GM12891 (cell line): ENCODE data around the gene EYS.

ENCODE experiments used
- DNase-seq: peaks from one replicate; pipeline ENCODE4 v3.0.0; 2011; ENCODE audit warnings: low spot score; ENCODE audit not compliant: insufficient read length
- FAIRE-seq: peaks from 2 replicates; lab custom pipeline; 2011; peaks lifted over from hg19 to GRCh38; lab: Jason Lieb, UNC
- PAX5 ChIP-seq: IDR thresholded peaks from 2 replicates; pipeline ENCODE4 v1.6.1; 2011; ENCODE audit warnings: low read length, moderate library complexity, mild to moderate bottlenecking; ENCODE audit not compliant: insufficient read depth, severe bottlenecking
- POLR2A ChIP-seq: IDR thresholded peaks from 2 replicates; pipeline ENCODE4 v1.6.1; 2011; ENCODE audit warnings: low read depth, low read length, control low read depth
- POLR2AphosphoS5 ChIP-seq: IDR thresholded peaks from 2 replicates; pipeline ENCODE4 v1.6.1; 2011; ENCODE audit warnings: low read depth, low read length, control low read depth
- POU2F2 ChIP-seq: IDR thresholded peaks from 2 replicates; pipeline ENCODE4 v1.6.1; 2011; ENCODE audit warnings: low read depth, mild to moderate bottlenecking, control low read depth, low read length, moderate library complexity
- SPI1 ChIP-seq: IDR thresholded peaks from 2 replicates; pipeline ENCODE4 v1.6.1; 2011; ENCODE audit warnings: low read depth, low read length, control low read depth
- TAF1 ChIP-seq: IDR thresholded peaks from 2 replicates; pipeline ENCODE4 v1.6.1; 2011; ENCODE audit warnings: low read depth, low read length, control low read depth

Gene EYS

GRCh38 chr6:65123521-65123920 lies 583.5 kb downstream of the EYS start:
- no peak for FAIRE-seq
- TF ChIP-seq POLR2AphosphoS5 (no peak), TAF1 (no peak), POLR2A (no peak), POU2F2 (no peak), SPI1 (no peak), PAX5 (no peak)
- DNase-seq = no peak

GRCh38 chr6:65117817-65118409 lies 589.1 kb downstream of the EYS start:
- no peak for DNase-seq
- no peak for TF ChIP-seq SPI1
- no peak for TF ChIP-seq POLR2A
- no peak for TF ChIP-seq PAX5
- no peak for TF ChIP-seq POU2F2
- TF ChIP-seq TAF1 = no peak
- TF ChIP-seq POLR2AphosphoS5 = no peak
- no peak for FAIRE-seq

DNA sequence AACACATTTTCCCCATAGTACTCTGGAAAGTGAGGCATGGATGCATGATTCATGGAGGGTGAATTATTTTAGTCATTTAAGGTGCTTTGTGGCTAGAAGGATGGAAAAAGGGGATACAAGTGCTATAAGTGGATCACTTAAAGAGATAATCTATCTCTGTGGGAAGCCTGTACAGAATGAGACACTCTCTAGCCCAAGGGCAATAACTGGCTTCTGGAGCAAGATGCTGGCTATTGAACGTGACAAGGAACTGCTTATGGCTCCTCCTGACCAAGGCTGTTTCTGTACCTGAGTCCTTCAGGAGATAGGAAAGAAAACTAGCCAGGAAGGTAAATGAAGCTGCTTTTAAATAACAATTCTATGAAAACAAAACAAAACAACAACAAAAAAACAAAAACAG lies 590.7 kb downstream of the EYS start:
- FAIRE-seq (no peak), DNase-seq (no peak)
- TF ChIP-seq SPI1 = no peak
- no peak for TF ChIP-seq POU2F2
- TF ChIP-seq POLR2AphosphoS5 = no peak
- TF ChIP-seq POLR2A = no peak
- TF ChIP-seq TAF1 = no peak
- TF ChIP-seq PAX5 = no peak

- FAIRE-seq (no peak), DNase-seq (no peak)
- TF ChIP-seq PAX5 (no peak), POLR2A (no peak), SPI1 (no peak)
Measured at GRCh38 chr6:65113581-65113980, 593.4 kb downstream of the EYS start.

- FAIRE-seq = no peak
Measured at GRCh38 chr6:65112435-65112834, 594.6 kb downstream of the EYS start.

GRCh38 chr6:65110031-65110430 lies 597.0 kb downstream of the EYS start:
- no peak for TF ChIP-seq POLR2A
- TF ChIP-seq TAF1 = no peak
- TF ChIP-seq PAX5 = no peak
- no peak for TF ChIP-seq POU2F2
- no peak for TF ChIP-seq SPI1
- TF ChIP-seq POLR2AphosphoS5 = no peak
- FAIRE-seq (no peak), DNase-seq (no peak)

More at GRCh38 chr6:65112435-65112834, 594.6 kb downstream of the EYS start:
- TF ChIP-seq POU2F2 = no peak
- no peak for DNase-seq

DNA sequence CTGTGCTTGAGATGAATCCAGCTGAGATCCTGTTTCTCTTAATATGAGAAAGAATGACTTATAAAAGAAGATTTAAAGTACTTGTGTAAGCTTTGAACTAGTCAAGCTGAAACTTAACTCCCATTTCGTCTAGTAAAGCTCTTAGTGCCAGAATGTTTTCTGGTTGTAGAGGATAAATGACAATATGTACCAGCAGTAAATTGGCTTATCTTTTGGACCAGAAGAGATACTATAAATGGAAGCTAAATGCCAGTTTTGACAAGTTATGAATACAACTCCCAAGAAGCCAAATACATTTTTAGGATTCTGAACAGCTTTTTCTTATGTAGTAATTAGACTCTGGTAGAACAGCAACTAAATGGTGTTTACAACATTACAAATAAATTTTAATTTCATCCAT lies 608.7 kb downstream of the EYS start:
- no peak for FAIRE-seq
- DNase-seq = no peak
- TF ChIP-seq POLR2A = no peak
- no peak for TF ChIP-seq POU2F2
- no peak for TF ChIP-seq TAF1
- no peak for TF ChIP-seq SPI1
- TF ChIP-seq PAX5 = no peak
- TF ChIP-seq POLR2AphosphoS5 = no peak

GRCh38 chr6:65091561-65091960 lies 615.5 kb downstream of the EYS start:
- DNase-seq = no peak
- TF ChIP-seq POLR2A = no peak
- TF ChIP-seq POU2F2 = no peak
- no peak for TF ChIP-seq PAX5
- no peak for TF ChIP-seq TAF1
- TF ChIP-seq POLR2AphosphoS5 = no peak
- no peak for TF ChIP-seq SPI1
- FAIRE-seq = no peak

- DNase-seq = no peak
- no peak for FAIRE-seq
- TF ChIP-seq POLR2AphosphoS5 = no peak
- TF ChIP-seq PAX5 = no peak
- TF ChIP-seq POLR2A = no peak
Measured at GRCh38 chr6:65088575-65088974, 618.5 kb downstream of the EYS start.

- TF ChIP-seq POU2F2 = no peak
- no peak for TF ChIP-seq POLR2AphosphoS5
- no peak for TF ChIP-seq SPI1
- TF ChIP-seq PAX5 = no peak
- TF ChIP-seq TAF1 = no peak
- TF ChIP-seq POLR2A = no peak
- FAIRE-seq (no peak), DNase-seq (no peak)
Measured at GRCh38 chr6:65081756-65082155, 625.3 kb downstream of the EYS start.
